ENCODE results near the gene RAI1. TPM values are rescaled to one million over a fixed set of nuclear protein-coding genes. Genes with fewer than 3 reads are reported as not detected.
A peak's percentile ranks its signal among the peaks of the same experiment; 100 is the strongest.

Gene RAI1
- total RNA-seq, 1 experiment from 2014 or later = 5.9 TPM

DNA sequence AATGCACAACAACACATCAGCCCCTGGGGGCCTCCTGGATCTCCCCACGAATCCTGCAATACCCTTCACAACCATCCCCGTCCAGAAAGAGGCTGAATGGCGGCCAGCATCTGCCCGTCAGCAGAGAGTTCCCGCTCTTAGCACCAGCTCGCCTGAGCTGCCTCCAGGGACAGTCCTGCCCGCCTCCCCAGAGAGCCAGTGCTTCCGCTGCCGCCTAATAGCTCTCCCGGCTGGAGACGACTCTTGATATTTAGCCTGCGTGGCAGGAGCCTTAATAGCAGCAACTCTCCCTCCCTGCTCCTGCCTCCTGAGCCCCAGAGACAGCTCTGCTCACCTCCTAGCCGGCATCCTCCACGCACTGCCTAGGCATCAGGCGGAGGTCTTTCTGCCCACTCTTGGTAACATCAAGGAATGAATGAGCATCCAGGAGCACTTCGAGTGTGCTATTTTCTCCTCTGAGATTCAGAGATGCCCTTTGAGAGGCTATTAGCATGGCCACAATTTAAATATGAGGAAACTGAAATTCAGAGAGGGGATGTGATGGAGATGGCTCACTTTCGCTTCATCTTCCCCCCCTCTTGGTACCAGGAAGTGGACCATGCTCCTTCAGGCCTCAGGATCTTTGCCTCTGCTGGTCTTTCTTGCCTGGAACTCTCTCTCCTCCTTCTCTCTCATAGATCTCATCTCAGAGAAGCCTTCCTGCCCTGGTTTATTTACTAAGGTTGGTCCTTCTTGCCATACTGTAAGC is 67.9 kb downstream of the RAI1 start:
- no peak for DNase-seq (ENCODE audit: low read depth)

GRCh38 chr17:17749921-17750320 is 68.7 kb downstream of the RAI1 start:
- peak; percentile 52 for DNase-seq (ENCODE audit: low read depth)

GRCh38 chr17:17750881-17751280 is 69.6 kb downstream of the RAI1 start:
- no peak for DNase-seq (ENCODE audit: low read depth)

GRCh38 chr17:17751489-17752088 is 70.3 kb downstream of the RAI1 start:
- DNase-seq (ENCODE audit: low read depth) = no peak

- DNase-seq (ENCODE audit: low read depth) = peak; percentile 97
These were observed 71.0 kb downstream of the RAI1 start for GRCh38 chr17:17752089-17752820.

DNA sequence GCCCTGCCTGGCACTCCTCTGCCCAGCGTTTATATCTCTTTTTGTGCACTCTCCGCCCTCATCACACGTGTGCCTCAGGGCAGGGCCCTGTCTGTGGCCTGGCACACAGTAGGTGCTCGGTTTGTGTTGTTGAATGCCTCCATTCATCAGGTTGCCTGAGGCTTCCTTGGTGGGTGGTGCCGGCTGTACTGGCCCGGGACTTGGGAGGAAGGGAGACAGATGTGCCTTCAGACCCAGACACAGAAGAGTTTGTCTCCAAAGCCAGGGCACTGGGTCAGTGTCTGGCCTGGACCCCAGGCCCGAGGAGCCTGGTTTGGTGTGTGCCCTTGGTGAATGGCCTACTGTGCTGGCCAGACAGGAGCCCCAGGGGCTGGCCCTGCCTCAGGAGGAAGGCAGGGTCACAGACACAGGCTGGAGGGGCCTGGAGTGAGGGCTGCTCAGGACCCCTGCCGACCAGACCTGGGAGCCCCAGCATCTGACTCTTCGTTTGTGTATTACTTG is 71.6 kb downstream of the RAI1 start:
- DNase-seq (ENCODE audit: low read depth) = no peak

DNA sequence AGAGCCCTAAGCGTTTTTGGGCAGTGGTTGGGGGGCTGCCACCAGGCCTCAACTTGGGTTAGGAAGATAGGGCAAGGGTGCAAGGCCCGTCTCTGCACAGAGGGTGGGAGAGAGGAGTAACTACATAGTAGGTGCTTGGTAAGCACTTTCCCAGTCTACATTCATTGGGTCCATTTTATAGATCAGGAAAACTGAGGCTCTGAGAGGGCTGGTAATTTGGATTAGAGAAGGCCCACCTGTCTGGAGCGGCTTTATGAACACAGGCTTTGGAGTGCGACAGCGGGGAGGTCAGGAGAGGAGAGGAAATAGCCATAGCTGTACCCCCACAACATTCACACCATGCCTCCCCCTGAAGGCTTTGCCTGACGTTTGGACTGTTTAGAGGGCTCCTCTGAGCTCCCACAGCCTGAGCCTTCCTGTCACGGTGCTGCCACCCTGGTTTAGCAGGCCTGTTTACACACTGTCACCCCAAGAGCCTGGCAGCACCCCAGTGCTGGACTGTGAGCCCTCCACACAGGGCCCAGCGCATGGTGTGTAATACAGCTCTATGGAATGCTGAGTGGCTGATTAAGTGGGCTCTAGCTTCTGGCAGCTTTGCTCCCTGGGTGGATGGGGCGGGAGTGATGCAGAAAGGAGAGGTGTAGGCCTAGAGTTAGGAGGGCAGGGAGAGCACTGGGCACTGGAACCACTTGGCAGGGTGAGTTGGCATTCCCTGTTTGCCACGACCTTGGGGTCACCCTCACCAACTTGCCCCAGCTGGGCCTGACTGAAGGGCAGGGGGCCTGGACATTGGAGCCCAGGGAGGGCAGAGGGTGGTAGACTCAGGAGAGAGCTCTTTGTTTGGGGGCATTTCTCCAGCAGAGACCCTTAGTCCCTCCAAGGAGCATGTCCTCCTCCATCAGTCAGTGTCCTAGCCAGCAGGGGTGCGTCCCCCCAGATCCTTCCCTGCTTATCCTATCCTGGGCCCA is 73.7 kb downstream of the RAI1 start:
- DNase-seq (ENCODE audit: low read depth) = no peak

DNA sequence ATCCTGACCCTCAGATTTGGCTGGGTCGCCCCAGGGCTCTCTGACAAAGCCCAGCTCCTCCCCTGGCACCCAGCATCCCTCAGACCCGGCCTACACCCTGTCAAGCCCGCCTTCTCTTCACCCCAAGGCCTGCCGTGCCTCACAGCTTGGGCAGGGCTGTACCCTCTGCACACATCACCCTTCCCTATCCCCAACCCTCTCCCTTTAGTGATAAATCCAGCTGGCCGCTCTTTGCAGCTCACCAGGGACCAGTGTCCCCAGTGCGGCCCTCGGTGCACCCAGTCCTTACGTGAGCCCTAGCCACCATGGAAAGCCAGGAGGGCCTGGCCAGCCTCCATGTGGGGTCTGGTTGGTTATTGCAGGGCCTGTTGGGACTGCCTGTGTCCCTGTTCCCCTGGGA is 74.5 kb downstream of the RAI1 start:
- DNase-seq (ENCODE audit: low read depth) = no peak

DNA sequence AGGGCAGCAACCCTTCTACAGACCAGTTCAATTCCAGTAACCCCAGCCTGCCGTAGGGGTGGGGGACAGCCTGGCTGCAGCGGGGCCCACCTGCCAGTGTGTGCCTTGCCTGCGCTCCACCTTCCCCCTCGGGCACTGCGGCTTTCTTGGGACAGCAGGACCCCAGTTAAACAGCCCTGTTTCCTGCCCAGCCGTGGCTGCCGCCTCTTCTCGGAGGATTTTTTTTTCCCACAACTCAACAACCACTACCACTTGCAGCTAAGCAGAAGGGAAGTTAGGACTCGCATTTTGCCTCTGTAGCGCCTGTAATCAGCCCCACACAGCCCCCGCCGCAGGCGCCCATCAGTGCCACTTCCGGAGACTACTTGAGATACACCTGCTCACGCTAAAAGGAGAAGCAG is 76.1 kb downstream of the RAI1 start:
- no peak for DNase-seq (ENCODE audit: low read depth)

GRCh38 chr17:17757956-17758845 is 76.9 kb downstream of the RAI1 start:
- no peak for DNase-seq (ENCODE audit: low read depth)

- DNase-seq (ENCODE audit: low read depth) = no peak
These were observed 77.8 kb downstream of the RAI1 start for GRCh38 chr17:17758941-17759563.

DNA sequence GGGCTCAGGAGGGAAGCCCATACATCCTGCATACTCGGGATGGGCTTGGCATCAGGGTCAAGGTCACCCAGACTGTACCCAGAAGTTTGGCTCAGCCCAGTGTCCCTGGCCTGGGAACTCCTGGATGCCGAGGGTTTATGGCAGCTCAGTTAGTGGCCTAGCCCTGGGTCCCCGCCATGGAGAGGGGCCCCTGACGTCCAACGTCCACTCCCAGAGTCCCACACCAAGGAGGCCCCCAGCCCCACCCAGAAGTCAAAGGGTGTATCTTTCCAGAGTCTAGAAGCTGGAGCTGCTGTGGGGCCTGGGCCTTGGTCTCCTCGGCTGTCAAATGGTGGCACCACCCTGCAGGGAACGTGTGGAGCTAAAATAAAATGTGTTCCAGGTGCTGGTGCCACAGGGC is 79.1 kb downstream of the RAI1 start:
- DNase-seq (ENCODE audit: low read depth) = no peak

- DNase-seq (ENCODE audit: low read depth) = no peak
These were observed 79.8 kb downstream of the RAI1 start for GRCh38 chr17:17760872-17761550.

DNA sequence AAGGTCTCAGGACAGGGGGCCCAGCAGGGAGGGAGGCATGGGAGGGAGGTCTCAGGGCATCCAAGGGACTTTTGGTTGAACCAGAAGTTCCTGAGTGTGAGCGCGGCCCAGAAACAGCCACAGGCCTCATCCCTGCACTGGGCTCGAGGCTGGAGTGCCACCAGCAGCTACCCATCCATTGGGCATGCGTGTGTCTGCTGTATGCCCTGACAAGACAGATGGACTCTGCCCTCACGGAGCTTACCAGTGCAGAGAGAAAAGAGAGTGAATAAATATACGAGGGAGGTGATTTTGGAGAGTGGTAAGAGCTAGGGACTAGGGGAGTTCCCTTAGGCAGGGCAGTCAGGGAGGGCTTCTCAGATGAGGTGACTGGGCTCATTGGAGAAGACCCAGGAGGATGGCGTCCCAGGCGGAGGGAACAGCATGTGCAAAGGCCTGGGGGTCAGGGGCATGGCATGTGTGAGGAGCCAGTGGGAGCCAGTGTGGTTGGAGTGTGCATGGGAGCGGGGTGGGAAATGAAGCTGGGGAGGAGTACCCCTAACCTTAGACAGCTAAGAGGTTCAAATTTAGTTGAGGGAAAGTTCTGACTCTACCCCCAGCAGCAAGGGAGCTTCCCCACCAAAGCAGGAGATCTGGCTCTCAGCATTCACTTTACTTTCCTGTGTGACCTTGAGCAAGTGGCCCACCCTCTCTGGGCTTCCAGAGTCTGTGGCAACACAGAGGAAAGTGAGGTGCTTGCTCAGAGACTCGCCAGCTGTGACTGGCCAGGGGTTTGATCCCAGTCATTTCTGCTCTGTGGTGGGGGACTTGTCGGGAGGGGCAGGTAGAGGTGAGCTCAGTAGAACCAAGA is 80.9 kb downstream of the RAI1 start:
- DNase-seq (ENCODE audit: low read depth) = no peak

DNA sequence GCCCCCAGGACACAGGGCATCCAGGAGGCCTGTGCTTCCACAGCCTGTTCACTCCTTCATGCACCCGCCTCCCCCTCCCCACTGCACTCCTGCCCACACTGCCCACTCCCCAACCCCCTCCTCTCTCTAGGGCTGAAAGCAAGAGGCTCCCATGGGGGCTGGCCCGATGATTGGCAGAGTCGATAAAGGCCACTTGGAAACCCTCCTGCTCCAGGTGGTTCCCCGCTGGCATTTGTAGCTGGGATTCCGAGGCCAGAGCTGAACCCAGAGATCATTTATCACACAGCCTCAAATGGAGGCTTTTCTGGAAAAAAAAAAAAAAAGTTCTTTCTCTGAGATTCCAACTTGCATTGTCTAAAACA is 81.5 kb downstream of the RAI1 start:
- no peak for DNase-seq (ENCODE audit: low read depth)

- no peak for DNase-seq (ENCODE audit: low read depth)
These were observed 81.9 kb downstream of the RAI1 start for GRCh38 chr17:17763136-17763535.

GRCh38 chr17:17763734-17764133 is 82.5 kb downstream of the RAI1 start:
- DNase-seq (ENCODE audit: low read depth) = no peak

GRCh38 chr17:17765359-17766076 is 84.3 kb downstream of the RAI1 start:
- no peak for DNase-seq (ENCODE audit: low read depth)

All from Daoy (cell line).